HepG2 (cell line): Measurements from ENCODE around the gene SMCO4. TPM values are rescaled to one million over a fixed set of nuclear protein-coding genes. Genes with fewer than 3 reads are reported as not detected.

ENCODE experiments used
- ATAC-seq: fragments of 200-7000 bp; cut with Tn5 transposase; 3 replicates; pipeline ENCODE4 v1.9.1; 2020; ENCODE audit warnings: mild to moderate bottlenecking, moderate library complexity
- BruUV-seq: library from RNA; stranded (reverse); fragments of 400-500 nt; replicated peaks from 2 replicates; lab custom pipeline; 2021; lab: Mats Ljungman, UMichigan
- CTCF ChIA-PET: fragments of 300-600 bp; formaldehyde crosslinking; extraction: SDS; loops from one replicate; lab custom pipeline; 2021; ENCODE audit warnings: low total read pairs, inconsistent platforms, low intra/inter-chr PET ratio; lab: Yijun Ruan, JAX
- POLR2A ChIA-PET: fragments of 350-600 bp; sonication (Branson Sonifier 250); formaldehyde crosslinking; loops from one replicate; lab custom pipeline; 2020; ENCODE audit warnings: antibody characterized with exemption, inconsistent platforms; lab: Yijun Ruan, JAX
- DNase-seq: peaks from one replicate; pipeline ENCODE4 v3.0.0-alpha.2; 2015; ENCODE audit warnings: low spot score
- FAIRE-seq: peaks from 3 replicates; lab custom pipeline; 2011; peaks lifted over from hg19 to GRCh38; lab: Jason Lieb, UNC
- H2AFZ ChIP-seq: one replicate; pipeline ENCODE4 v1.6.1; 2011; ENCODE audit warnings: low read length, inconsistent platforms
- H3K27ac ChIP-seq: fragments of 300-600 bp; 3 replicates; pipeline ENCODE4 v1.8.0; 2011; ENCODE audit warnings: mixed run types, mild to moderate bottlenecking, mixed read lengths, low read length, inconsistent platforms; ENCODE audit not compliant: insufficient read depth; ENCODE audit errors: extremely low read length
- H3K27me3 ChIP-seq, 2 experiments: fragments of 200-600 bp in 1 of 2; 2 replicates in 1 of 2; 3 replicates in 1 of 2; pipeline versions ENCODE4 v1.6.0 to v1.8.0; 2011; ENCODE audit warnings: low read length in 2 of 2, mild to moderate bottlenecking in 2 of 2, moderate library complexity in 2 of 2, inconsistent platforms in 1 of 2; ENCODE audit not compliant: insufficient read depth in 2 of 2, control insufficient read depth in 1 of 2
- H3K36me3 ChIP-seq, 2 experiments: fragments of 200-600 bp in 1 of 2; replicated peaks in 1 of 2; 2 replicates in 1 of 2; 3 replicates in 1 of 2; pipeline versions ENCODE4 v1.5.1 to v1.8.0; 2011; ENCODE audit warnings: low read length in 2 of 2, inconsistent platforms in 1 of 2; ENCODE audit not compliant: insufficient read depth in 2 of 2, control insufficient read depth in 1 of 2
- H3K4me1 ChIP-seq: 2 replicates; pipeline ENCODE4 v1.5.1; 2012; ENCODE audit warnings: low read length, inconsistent platforms; ENCODE audit not compliant: insufficient read depth
- H3K4me2 ChIP-seq: 2 replicates; pipeline ENCODE4 v1.6.0; 2011; ENCODE audit warnings: low read depth, low read length, inconsistent platforms
- H3K4me3 ChIP-seq, 3 experiments: fragments of 200-600 bp in 1 of 3; sonication (generic), shearing (Covaris generic) in 1 of 3; replicated peaks in 1 of 3; 2 replicates each; pipeline ENCODE4 v1.5.1; 2011 to 2016; ENCODE audit warnings: low read length in 3 of 3, inconsistent platforms in 2 of 3, low read depth in 2 of 3, mild to moderate bottlenecking in 2 of 3, control low read depth in 1 of 3, mixed read lengths in 1 of 3; ENCODE audit not compliant: insufficient read depth in 1 of 3
- H3K79me2 ChIP-seq: one replicate; pipeline ENCODE4 v1.6.1; 2011; ENCODE audit warnings: low read length, inconsistent platforms; ENCODE audit not compliant: insufficient read depth
- H3K9ac ChIP-seq: 2 replicates; pipeline ENCODE4 v1.6.0; 2011; ENCODE audit warnings: mild to moderate bottlenecking, low read depth, low read length, inconsistent platforms; ENCODE audit not compliant: insufficient read depth
- H3K9me3 ChIP-seq: 2 replicates; pipeline ENCODE4 v1.5.1; 2012; ENCODE audit warnings: mild to moderate bottlenecking, low read length
- H4K20me1 ChIP-seq: 2 replicates; pipeline ENCODE4 v1.6.0; 2011; ENCODE audit warnings: inconsistent platforms, mild to moderate bottlenecking, low read length, moderate library complexity; ENCODE audit not compliant: insufficient read depth
- CREBL2 ChIP-seq: sonication (generic); formaldehyde crosslinking; IDR thresholded peaks from 2 replicates; pipeline ENCODE4 v1.8.1; 2023; ENCODE audit warnings: missing genetic modification reagents, mild to moderate bottlenecking, borderline replicate concordance
- DNMT3B ChIP-seq: conservative IDR thresholded peaks from 2 replicates; pipeline ENCODE4 v1.6.1; 2016; ENCODE audit warnings: missing biosample characterization, control low read depth
- ETV6 ChIP-seq: sonication (generic); formaldehyde crosslinking; conservative IDR thresholded peaks from 2 replicates; pipeline ENCODE4 v1.4.0; 2020; ENCODE audit warnings: missing genetic modification reagents
- GMEB2 ChIP-seq: IDR thresholded peaks from 2 replicates; pipeline ENCODE4 v1.6.1; 2016; ENCODE audit warnings: missing biosample characterization, missing genetic modification reagents, low read depth
- HDAC1 ChIP-seq: sonication (generic); formaldehyde crosslinking; IDR thresholded peaks from 2 replicates; pipeline ENCODE4 v1.5.1; 2020; ENCODE audit warnings: mild to moderate bottlenecking, missing genetic modification reagents
- MYPOP ChIP-seq: sonication (generic); formaldehyde crosslinking; IDR thresholded peaks from 2 replicates; pipeline ENCODE4 v1.8.1; 2023; ENCODE audit warnings: mild to moderate bottlenecking, moderate library complexity, missing genetic modification reagents
- NR2F1 ChIP-seq, 2 experiments: fragments of 450-650 bp in 1 of 2; formaldehyde crosslinking in 1 of 2; IDR thresholded peaks; 2 replicates each; pipeline versions ENCODE4 v1.5.0 to v1.6.1; 2016 to 2020; ENCODE audit warnings: mild to moderate bottlenecking in 1 of 2, missing compliant biosample characterization in 1 of 2, missing genetic modification reagents in 1 of 2, moderate library complexity in 1 of 2
- SMC3 ChIP-seq: IDR thresholded peaks from 2 replicates; pipeline ENCODE4 v1.6.1; 2011; ENCODE audit warnings: low read length, improper control_type of control experiment
- SOX13 ChIP-seq, 3 experiments: fragments of 450-650 bp in 1 of 3; sonication (generic) in 1 of 3; formaldehyde crosslinking in 1 of 3; IDR thresholded peaks in 2 of 3; conservative IDR thresholded peaks in 1 of 3; 2 replicates each; pipeline versions ENCODE4 v1.5.0 to v1.6.1; 2016 to 2020; ENCODE audit warnings: antibody characterized with exemption in 1 of 3, mild to moderate bottlenecking in 1 of 3, missing compliant biosample characterization in 1 of 3, missing genetic modification reagents in 1 of 3, moderate library complexity in 1 of 3
- SP1 ChIP-seq, 2 experiments: fragments of 450-650 bp in 1 of 2; sonication (generic) in 1 of 2; formaldehyde crosslinking in 1 of 2; IDR thresholded peaks; 2 replicates each; pipeline versions ENCODE4 v1.4.0 to v1.6.1; 2016 to 2020; ENCODE audit warnings: missing genetic modification reagents in 1 of 2
- SYNCRIP ChIP-seq: fragments of 200-400 bp; formaldehyde crosslinking; IDR thresholded peaks from 2 replicates; pipeline ENCODE4 v1.6.1; 2018; ENCODE audit warnings: mild to moderate bottlenecking, low read depth, low read length; ENCODE audit not compliant: insufficient read depth
- ZBTB8A ChIP-seq: sonication (generic); formaldehyde crosslinking; IDR thresholded peaks from 2 replicates; pipeline ENCODE4 v1.4.0; 2020; ENCODE audit warnings: mild to moderate bottlenecking, low read depth, missing genetic modification reagents, borderline replicate concordance
- ZNF790 ChIP-seq: sonication (generic); formaldehyde crosslinking; IDR thresholded peaks from 2 replicates; pipeline ENCODE4 v1.8.0; 2022; ENCODE audit warnings: missing genetic modification reagents, mild to moderate bottlenecking, borderline replicate concordance
- ZNF839 ChIP-seq: sonication (generic); formaldehyde crosslinking; IDR thresholded peaks from 2 replicates; pipeline ENCODE4 v1.4.0; 2020; ENCODE audit warnings: missing genetic modification reagents, mild to moderate bottlenecking, borderline replicate concordance
- ZNF891 ChIP-seq: sonication (generic); formaldehyde crosslinking; IDR thresholded peaks from 2 replicates; pipeline ENCODE4 v1.5.0; 2020; ENCODE audit warnings: mild to moderate bottlenecking, missing genetic modification reagents
- WGBS: methylation state at CpG from one replicate; pipeline ENCODE4 v1.1.6; 2017; ENCODE audit warnings: low lambda C conversion rate; 5-methylcytosine and 5-hydroxymethylcytosine counted together
- in situ Hi-C: cut with HindIII; loops from 2 replicates; pipeline ENCODE4 v1.10.0; 2017; ENCODE audit warnings: low pct_unique_long_range_greater_than_20kb; ENCODE audit not compliant: extremely low pct_ligation_motif_present
- intact Hi-C: fragments of 100-400 bp; cut with micrococcal nuclease; formaldehyde crosslinking; loops from one replicate; pipeline ENCODE4 v1.10.0; 2022; ENCODE audit not compliant: unreplicated experiment
- polyA plus RNA-seq, 8 experiments: library from polyadenylated mRNA; depleted of rRNA in 3 of 8; stranded (reverse) in 7 of 8; unstranded in 1 of 8; fragments of >200 nt; fragmentation: Illumina TruSeq in 4 of 8; extraction: Trizol in 4 of 8; gene quantifications; 2 replicates each; pipeline versions ENCODE4 v1.2.1 to v1.2.3, GENCODE V29; 2011 to 2016; ENCODE audit warnings: low read depth in 4 of 8, missing spikeins in 1 of 8, mixed read lengths in 1 of 8; ENCODE audit not compliant: insufficient read depth in 1 of 8
- total RNA-seq, 5 experiments: library from RNA; depleted of rRNA; stranded (reverse); fragments of >200 nt; fragmentation: Illumina TruSeq; extraction: Trizol; gene quantifications; 2 replicates each; pipeline ENCODE4 v1.2.3, GENCODE V29; 2016; ENCODE audit warnings: low read depth in 1 of 5

The SMCO4 gene
- total and polyA plus RNA-seq, 2 of the 13 experiments (the other 11 are each of a cell fraction or from before 2014, with no cell fraction given): 10.6 to 28.5 TPM

DNA sequence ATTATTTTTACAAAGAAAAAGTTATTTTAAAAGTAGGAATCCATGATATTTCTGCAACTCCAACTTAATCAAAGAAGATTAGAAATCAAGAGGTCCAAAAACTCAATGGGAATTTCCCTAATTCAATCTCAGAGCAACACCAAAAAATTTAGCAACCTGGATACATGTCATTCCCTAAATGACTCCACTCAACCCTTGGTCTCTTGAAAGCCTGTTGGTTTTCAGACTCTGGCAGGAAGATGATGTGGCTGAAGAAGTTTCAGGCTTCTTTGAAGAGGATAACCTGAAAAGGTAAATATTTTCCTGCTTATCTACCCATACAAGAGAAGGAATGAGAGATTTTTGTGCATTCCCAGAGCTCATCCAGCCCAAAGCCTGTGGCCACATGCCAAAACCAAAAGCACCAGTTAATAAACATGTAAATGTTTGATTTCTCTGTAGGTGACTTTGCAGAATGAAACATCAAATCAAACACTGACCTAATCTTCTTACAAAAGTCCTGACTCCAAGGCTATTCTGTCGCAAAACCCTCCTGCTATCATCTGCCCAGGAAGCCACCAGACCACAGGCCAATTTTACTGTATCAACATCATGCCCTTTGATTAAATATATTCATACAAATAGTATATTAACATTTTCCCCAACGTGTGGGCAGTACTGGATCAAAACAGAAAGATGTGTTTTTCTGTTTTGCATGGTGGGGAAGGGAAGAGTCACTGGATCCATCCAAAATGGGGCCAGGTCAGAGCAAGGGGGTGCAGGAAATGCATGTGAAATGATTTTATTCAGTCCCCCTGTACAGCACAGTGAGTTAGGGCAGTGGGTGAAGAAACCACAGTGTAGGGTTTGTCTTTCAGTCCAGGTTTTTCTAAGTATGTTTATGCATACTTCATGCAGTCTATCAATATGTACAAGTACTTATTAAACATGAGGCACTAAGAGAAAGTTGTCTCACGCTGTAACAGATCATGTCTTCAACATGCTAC lies 38.8 kb downstream of the SMCO4 start:
- H3K4me3 ChIP-seq: no peak overlapping the region
- DNase-seq (no peak), ATAC-seq (no peak)
- no peak overlapping the region for H3K9ac ChIP-seq
- no TSS peak for BruUV-seq
- H3K27me3 ChIP-seq: no peaks in the 10 kb centered on the region
- POLR2A ChIA-PET: no interaction called here
- intact Hi-C loops: no loop called here
- H2AFZ ChIP-seq: no peak overlapping the region
- H3K9me3 ChIP-seq: no peaks in the 10 kb centered on the region
- no peaks in the 10 kb centered on the region for H3K36me3 ChIP-seq
- WGBS: 75% methylated on average over 3 of the region's 3 CpGs
- no peaks in the 10 kb centered on the region for H4K20me1 ChIP-seq
- H3K4me2 ChIP-seq: no peak overlapping the region
- H3K27ac ChIP-seq: no peak overlapping the region
- in situ Hi-C loops: no loop called here
- peaks cover 2% of the 10 kb centered on the region for H3K79me2 ChIP-seq
- no peak for TF ChIP-seq ZNF790 (CRISPR knock-in tag)
- TF ChIP-seq ZNF839: no peak
- no peak for TF ChIP-seq GMEB2
- TF ChIP-seq NR2F1 (CRISPR knock-in tag; IDR thresholded peaks at IDR 0.05): no peak
- no peak for TF ChIP-seq MYPOP (CRISPR knock-in tag)
- TF ChIP-seq ETV6 (CRISPR knock-in tag): no peak
- TF ChIP-seq CREBL2 (CRISPR knock-in tag): no peak
- no peak for TF ChIP-seq HDAC1 (CRISPR knock-in tag)
- no peak for TF ChIP-seq DNMT3B (CRISPR knock-in tag)
- TF ChIP-seq ZNF891 (CRISPR knock-in tag): no peak
- no peak for TF ChIP-seq SP1 (IDR thresholded peaks at IDR 0.05)
- no peak for TF ChIP-seq SP1 (CRISPR knock-in tag; IDR thresholded peaks at IDR 0.05)
- TF ChIP-seq SYNCRIP: no peak
- no peak for TF ChIP-seq ZBTB8A
- TF ChIP-seq SOX13 (IDR thresholded peaks at IDR 0.05): no peak
- TF ChIP-seq SOX13 (CRISPR knock-in tag; conservative IDR thresholded peaks at IDR 0.05 in 1 of 2, IDR thresholded peaks at IDR 0.05 in 1 of 2): no peak
- TF ChIP-seq SMC3: no peak
- TF ChIP-seq, all 625 proteins: peak for 0
- FAIRE-seq: no peak
- peaks cover 22% of the 10 kb centered on the region for H3K4me1 ChIP-seq
- CTCF ChIA-PET: no interaction called here
